NT2/D1 (cell line): ENCODE measurements around the gene AVPR1B.
A peak's percentile ranks its signal among the peaks of the same experiment; 100 is the strongest.

Source experiments
- DNase-seq: peaks from one replicate; pipeline ENCODE4 v3.0.0-alpha.2; 2011; ENCODE audit warnings: low read depth, low spot score
- H3K27me3 ChIP-seq: 2 replicates; pipeline ENCODE4 v1.6.0; 2011; ENCODE audit warnings: mild to moderate bottlenecking; ENCODE audit not compliant: insufficient read length, insufficient read depth
- H3K36me3 ChIP-seq: 2 replicates; pipeline ENCODE4 v1.6.1; 2011; ENCODE audit warnings: mild to moderate bottlenecking, low read length, mixed read lengths; ENCODE audit not compliant: insufficient read depth, insufficient read length
- H3K4me1 ChIP-seq: 2 replicates; pipeline ENCODE4 v1.5.1; 2011; ENCODE audit not compliant: insufficient read depth, insufficient read length
- H3K4me3 ChIP-seq: 2 replicates; pipeline ENCODE4 v1.5.1; 2011; ENCODE audit warnings: low read depth; ENCODE audit not compliant: insufficient read length
- H3K9ac ChIP-seq: 2 replicates; pipeline ENCODE4 v1.6.0; 2011; ENCODE audit warnings: low read depth; ENCODE audit not compliant: insufficient read length
- H3K9me3 ChIP-seq: 2 replicates; pipeline ENCODE4 v1.5.1; 2011; ENCODE audit warnings: mild to moderate bottlenecking, low read length; ENCODE audit not compliant: insufficient read depth
- SUZ12 ChIP-seq: IDR thresholded peaks from 2 replicates; pipeline ENCODE4 v1.6.1; 2011; ENCODE audit not compliant: insufficient read length, insufficient read depth; ENCODE audit errors: extremely low read depth
- YY1 ChIP-seq: IDR thresholded peaks from 2 replicates; pipeline ENCODE4 v1.6.1; 2011; ENCODE audit not compliant: insufficient read length, insufficient read depth
- ZNF274 ChIP-seq: IDR thresholded peaks from 2 replicates; pipeline ENCODE4 v1.6.1; 2011; ENCODE audit warnings: mild to moderate bottlenecking, low read depth, low read length

Gene AVPR1B, protein sequence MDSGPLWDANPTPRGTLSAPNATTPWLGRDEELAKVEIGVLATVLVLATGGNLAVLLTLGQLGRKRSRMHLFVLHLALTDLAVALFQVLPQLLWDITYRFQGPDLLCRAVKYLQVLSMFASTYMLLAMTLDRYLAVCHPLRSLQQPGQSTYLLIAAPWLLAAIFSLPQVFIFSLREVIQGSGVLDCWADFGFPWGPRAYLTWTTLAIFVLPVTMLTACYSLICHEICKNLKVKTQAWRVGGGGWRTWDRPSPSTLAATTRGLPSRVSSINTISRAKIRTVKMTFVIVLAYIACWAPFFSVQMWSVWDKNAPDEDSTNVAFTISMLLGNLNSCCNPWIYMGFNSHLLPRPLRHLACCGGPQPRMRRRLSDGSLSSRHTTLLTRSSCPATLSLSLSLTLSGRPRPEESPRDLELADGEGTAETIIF

DNA sequence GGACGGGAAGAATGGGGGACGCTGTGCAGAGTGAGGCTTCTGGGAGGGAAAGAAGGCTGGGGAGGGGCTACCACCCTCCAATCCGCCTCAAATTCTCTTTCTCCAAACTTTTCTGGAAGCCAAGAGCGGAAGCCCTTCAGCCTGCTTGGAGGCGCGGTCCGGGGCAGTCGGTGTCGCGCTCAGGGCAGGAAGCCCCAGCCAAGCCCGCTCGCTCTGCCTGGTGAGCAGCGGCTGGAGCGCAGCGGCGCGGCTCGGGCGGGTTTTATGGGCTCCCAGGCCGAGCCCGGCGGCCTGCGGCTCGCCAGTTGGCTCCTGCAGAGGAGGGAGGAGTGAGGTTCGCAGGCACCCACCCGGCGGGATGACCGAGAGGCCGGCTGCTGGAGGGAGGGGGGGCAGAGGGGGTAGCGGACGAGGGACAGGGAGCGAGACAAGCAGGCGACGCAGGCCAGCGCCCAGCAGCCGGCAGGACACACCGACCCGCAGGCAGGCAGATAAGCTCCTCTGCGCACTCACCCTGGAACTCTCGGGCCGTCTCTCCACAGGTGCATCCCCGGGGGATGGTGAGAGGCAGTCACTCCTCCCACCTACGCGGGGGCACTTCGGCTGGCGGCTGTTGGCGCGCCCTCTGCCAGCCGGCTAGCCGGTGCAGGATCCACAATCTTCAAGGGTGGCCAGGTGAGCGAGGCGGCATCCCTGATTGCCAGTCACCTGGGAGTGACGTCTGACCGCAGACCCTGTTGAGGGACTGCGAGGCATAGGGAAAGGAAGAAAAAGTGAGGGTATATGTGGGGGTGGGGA, at the start of gene AVPR1B:
Gene AVPR1B (minus strand): TSS at position 238 of the 798 bp plus-strand sequence. CDS start 498 bp downstream, outside the sequence.
- H3K9me3 ChIP-seq, result peaks cover 18% of the 10 kb centered on the region
- H3K36me3 ChIP-seq, result no peaks in the 10 kb centered on the region
- peak within 1 kb of the TSS; percentile 52 for H3K4me3 ChIP-seq
- peak; percentile 35 for DNase-seq
- H3K9ac ChIP-seq, result peak within 1 kb of the TSS; percentile 69
- TF ChIP-seq ZNF274, result no peak
- TF ChIP-seq SUZ12, result no peak
- TF ChIP-seq YY1, result no peak
- peaks cover 61% of the 10 kb centered on the region for H3K27me3 ChIP-seq
- H3K4me1 ChIP-seq, result peaks cover 6% of the 10 kb centered on the region

DNA sequence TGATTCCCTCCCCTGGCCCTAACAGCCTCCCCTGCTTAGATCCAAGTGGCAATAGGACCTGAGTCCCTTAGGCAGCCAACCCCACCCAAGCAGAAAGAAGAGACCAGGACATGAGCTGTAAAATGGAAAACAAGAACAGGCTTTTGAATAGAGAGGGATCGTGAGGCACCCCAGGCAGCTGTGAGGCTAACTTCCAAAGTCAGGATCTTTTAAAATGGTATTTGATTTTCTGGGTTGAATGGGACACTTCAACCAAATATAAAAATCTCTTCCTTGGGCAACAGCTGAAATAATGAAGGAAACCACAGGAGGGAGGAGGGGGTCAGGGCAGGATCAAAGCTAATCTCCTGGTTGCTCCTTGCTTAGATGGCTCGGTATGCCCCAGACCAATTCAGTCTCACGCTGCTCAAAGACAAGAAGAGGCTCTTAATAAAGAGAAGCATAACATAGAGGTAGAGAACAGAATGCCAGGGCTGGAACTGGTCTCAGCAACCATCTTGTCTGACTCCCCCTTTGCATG, 28.6 kb upstream of the AVPR1B start:
- no peak overlapping the region for H3K4me3 ChIP-seq
- H3K36me3 ChIP-seq, result no peaks in the 10 kb centered on the region
- no peak for DNase-seq
- TF ChIP-seq SUZ12 (no peak), YY1 (no peak), ZNF274 (no peak)
- H3K27me3 ChIP-seq, result no peaks in the 10 kb centered on the region
- H3K9me3 ChIP-seq, result no peaks in the 10 kb centered on the region
- H3K4me1 ChIP-seq, result peaks cover 3% of the 10 kb centered on the region
- no peak overlapping the region for H3K9ac ChIP-seq

DNA sequence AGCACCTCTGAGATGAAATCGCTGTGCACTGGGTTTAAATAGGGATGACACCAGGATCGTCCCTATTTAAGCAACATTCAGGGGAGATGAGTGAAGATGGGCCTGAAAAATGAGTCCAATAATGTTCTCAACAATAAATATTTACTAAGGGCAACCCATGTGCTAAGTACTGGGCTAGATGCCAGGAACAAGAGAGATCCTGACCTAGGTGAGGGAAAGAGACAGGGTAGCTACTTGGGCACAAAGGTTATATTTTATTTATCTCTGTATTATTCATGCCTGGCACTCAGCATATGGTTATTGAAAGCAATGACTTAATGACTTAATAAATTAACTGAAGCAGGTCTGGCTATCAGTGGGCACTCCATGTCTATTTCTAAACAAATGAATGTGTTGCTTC, 27.4 kb upstream of the AVPR1B start:
- H3K4me1 ChIP-seq, result peaks cover 3% of the 10 kb centered on the region
- no peak for DNase-seq
- TF ChIP-seq ZNF274 (no peak), YY1 (no peak), SUZ12 (no peak)
- H3K9me3 ChIP-seq, result no peaks in the 10 kb centered on the region
- no peaks in the 10 kb centered on the region for H3K36me3 ChIP-seq
- no peak overlapping the region for H3K9ac ChIP-seq
- H3K4me3 ChIP-seq, result no peak overlapping the region
- H3K27me3 ChIP-seq, result no peaks in the 10 kb centered on the region

DNA sequence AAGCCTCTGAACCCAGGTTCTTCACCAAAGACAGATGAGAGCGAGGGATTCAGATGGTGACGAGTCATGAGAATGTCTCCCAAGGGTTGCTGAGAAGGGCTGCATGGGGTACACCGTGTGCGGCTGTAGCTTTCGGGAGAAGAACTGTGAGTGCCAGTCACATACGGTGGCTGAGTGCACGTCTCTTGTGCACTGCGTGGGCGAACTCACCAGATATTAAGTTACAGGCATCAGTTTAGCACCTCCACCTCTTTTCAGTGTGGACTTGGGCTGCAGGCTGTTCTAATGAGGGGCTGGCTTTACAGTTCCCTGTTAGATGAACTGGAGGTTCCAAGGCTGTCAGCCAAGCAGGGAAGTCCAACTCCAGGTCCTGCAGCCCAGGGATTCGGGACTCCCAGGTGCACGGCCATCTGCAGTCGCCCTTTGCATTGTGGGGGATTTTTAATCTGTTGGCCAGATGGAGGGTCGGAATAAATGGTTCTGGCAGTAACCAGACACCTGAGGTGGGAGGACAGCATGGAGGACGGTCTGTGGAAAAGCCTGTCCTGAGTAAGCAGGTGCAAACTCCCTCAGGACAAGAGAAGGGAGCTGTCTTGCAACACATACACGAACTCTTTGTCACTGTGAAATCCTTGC, 26.5 kb upstream of the AVPR1B start:
- no peak for DNase-seq
- Histone ChIP-seq H3K27me3 (no peaks in the 10 kb centered on the region), H3K9ac (no peak overlapping the region), H3K4me3 (no peak overlapping the region), H3K9me3 (no peaks in the 10 kb centered on the region), H3K4me1 (peaks cover 3% of the 10 kb centered on the region), H3K36me3 (no peaks in the 10 kb centered on the region)
- TF ChIP-seq SUZ12 (no peak), ZNF274 (no peak), YY1 (no peak)

DNA sequence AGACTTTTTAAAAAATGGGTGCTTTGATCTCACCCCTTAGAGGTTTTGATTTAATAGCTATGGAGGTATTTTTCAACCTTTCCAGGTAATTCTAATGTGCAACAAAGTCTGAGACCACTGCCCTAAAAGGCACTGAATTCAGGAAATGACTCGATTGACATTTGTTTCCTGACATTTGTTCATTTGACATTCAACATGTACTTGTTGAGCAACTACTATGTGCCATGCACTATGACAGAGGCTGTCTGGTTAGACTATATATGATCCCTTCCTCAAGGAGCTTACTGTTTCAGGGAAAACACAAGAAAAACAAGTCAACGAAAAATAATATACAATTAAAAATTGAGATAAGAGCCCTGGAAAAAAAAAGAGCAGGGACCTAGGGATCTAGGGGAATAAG, 25.6 kb upstream of the AVPR1B start:
- H3K4me1 ChIP-seq, result peaks cover 3% of the 10 kb centered on the region
- DNase-seq, result no peak
- TF ChIP-seq ZNF274 (no peak), SUZ12 (no peak), YY1 (no peak)
- no peaks in the 10 kb centered on the region for H3K9me3 ChIP-seq
- H3K36me3 ChIP-seq, result no peaks in the 10 kb centered on the region
- no peak overlapping the region for H3K9ac ChIP-seq
- no peaks in the 10 kb centered on the region for H3K27me3 ChIP-seq
- no peak overlapping the region for H3K4me3 ChIP-seq

DNA sequence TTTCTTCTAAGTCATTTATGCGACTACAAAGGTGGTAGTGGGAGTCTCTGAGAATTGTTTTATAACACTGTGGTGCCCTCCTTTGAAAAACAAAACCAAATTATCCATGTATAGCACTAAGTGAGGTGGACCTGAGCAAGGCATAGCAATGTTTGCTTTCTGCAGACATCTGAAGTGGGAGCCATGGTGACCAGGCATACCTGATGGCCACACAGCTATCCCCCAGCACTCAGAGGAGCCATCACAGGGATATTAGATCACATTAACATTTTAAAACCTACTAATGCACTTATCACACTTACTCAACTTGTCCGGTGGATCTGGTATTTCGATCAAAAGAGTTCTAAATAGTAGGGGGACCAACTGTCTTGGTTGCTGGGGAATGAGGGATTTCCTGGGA, 24.8 kb upstream of the AVPR1B start:
- TF ChIP-seq ZNF274 (no peak), SUZ12 (no peak), YY1 (no peak)
- peaks cover 3% of the 10 kb centered on the region for H3K4me1 ChIP-seq
- no peak overlapping the region for H3K9ac ChIP-seq
- DNase-seq, result no peak
- H3K4me3 ChIP-seq, result no peak overlapping the region
- no peaks in the 10 kb centered on the region for H3K9me3 ChIP-seq
- no peaks in the 10 kb centered on the region for H3K27me3 ChIP-seq
- H3K36me3 ChIP-seq, result no peaks in the 10 kb centered on the region

DNA sequence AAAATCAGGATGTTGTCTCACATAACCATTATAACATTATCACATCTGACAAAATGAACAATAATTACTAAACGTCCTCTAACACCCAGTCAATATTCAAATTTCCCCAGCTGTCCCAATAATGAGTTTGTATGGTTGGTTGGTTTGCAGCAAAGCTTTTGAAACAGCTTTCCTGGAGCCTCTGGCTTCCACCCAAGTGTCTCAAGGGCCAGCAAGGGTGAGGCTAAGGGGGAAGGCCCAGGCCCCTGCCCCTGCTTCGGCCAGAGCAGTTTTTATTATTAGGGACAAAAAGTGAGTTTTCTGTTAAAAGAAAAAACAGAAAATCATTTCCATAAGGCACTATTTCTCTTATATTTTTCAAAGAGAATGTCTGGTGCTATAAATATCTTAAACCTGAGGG, 19.1 kb upstream of the AVPR1B start:
- no peaks in the 10 kb centered on the region for H3K4me1 ChIP-seq
- no peak overlapping the region for H3K4me3 ChIP-seq
- no peak overlapping the region for H3K9ac ChIP-seq
- no peak for TF ChIP-seq YY1
- no peak for TF ChIP-seq SUZ12
- no peak for TF ChIP-seq ZNF274
- no peak for DNase-seq
- no peaks in the 10 kb centered on the region for H3K36me3 ChIP-seq
- no peaks in the 10 kb centered on the region for H3K9me3 ChIP-seq
- H3K27me3 ChIP-seq, result no peaks in the 10 kb centered on the region
